ENCODE data around the gene EPHA2. TPM values are rescaled to one million over a fixed set of nuclear protein-coding genes. Genes with fewer than 3 reads are reported as not detected.

The EPHA2 gene
- total and polyA plus RNA-seq, 8 donors, result 6.5 to 17.1 (median 11.0) TPM

GRCh38 chr1:16138772-16139221 lies 17.1 kb downstream of the EPHA2 start:
- H3K36me3 ChIP-seq, result peaks cover 0 to 37% (median 14%) of the 10 kb centered on the region in 3 donors
- H3K27me3 ChIP-seq, result no peaks in the 10 kb centered on the region
- H3K9me3 ChIP-seq, result no peaks in the 10 kb centered on the region
- intact Hi-C loops (cut with DNase I), result no loop called here
- 75 to 78% methylated on average over 9 of the region's 9 CpGs for WGBS, 2 donors
- H3K4me3 ChIP-seq, result no peak overlapping the region
- H3K4me1 ChIP-seq, result peaks cover 5 to 9% (median 6%) of the 10 kb centered on the region in 3 donors
- FAIRE-seq (no peak), DNase-seq (peak in 1 of 6 donors; percentile 46), ATAC-seq (no peak)
- peak overlapping the region in 1 of 4 donors; percentile 22 for H3K27ac ChIP-seq
- TF ChIP-seq CTCF (IDR thresholded peaks at IDR 0.05), result no peak

- Histone ChIP-seq H3K9me3 (no peaks in the 10 kb centered on the region), H3K36me3 (peaks cover 0 to 45% (median 14%) of the 10 kb centered on the region in 3 donors), H3K27me3 (no peaks in the 10 kb centered on the region), H3K4me1 (peaks cover 0 to 5% (median 0%) of the 10 kb centered on the region in 3 donors), H3K4me3 (no peak overlapping the region), H3K27ac (no peak overlapping the region)
- DNase-seq (peak in 1 of 6 donors; percentile 50), FAIRE-seq (no peak), ATAC-seq (no peak)
- WGBS, 2 donors, result 92 to 94% methylated on average over 31 of the region's 31 CpGs
- TF ChIP-seq CTCF (IDR thresholded peaks at IDR 0.05), result no peak
- intact Hi-C loops (cut with DNase I), result no loop called here
Measured at GRCh38 chr1:16137890-16138467, 17.9 kb downstream of the EPHA2 start.

GRCh38 chr1:16135501-16135900 lies 20.4 kb downstream of the EPHA2 start:
- Histone ChIP-seq H3K4me1 (no peaks in the 10 kb centered on the region), H3K4me3 (no peak overlapping the region), H3K36me3 (peaks cover 0 to 62% (median 17%) of the 10 kb centered on the region in 3 donors), H3K27me3 (no peaks in the 10 kb centered on the region), H3K9me3 (no peaks in the 10 kb centered on the region), H3K27ac (no peak overlapping the region)
- ATAC-seq (no peak), DNase-seq (peak in 1 of 6 donors; percentile 22), FAIRE-seq (no peak)
- intact Hi-C loops (cut with DNase I), result no loop called here
- 93 to 97% methylated on average over 12 of the region's 12 CpGs for WGBS, 2 donors
- no peak for TF ChIP-seq CTCF (IDR thresholded peaks at IDR 0.05)

GRCh38 chr1:16134906-16135305 lies 21.0 kb downstream of the EPHA2 start:
- H3K36me3 ChIP-seq, result peaks cover 0 to 68% (median 21%) of the 10 kb centered on the region in 3 donors
- no peak for TF ChIP-seq CTCF (IDR thresholded peaks at IDR 0.05)
- no peak for ATAC-seq
- H3K4me3 ChIP-seq, result no peak overlapping the region
- no peaks in the 10 kb centered on the region for H3K9me3 ChIP-seq
- H3K4me1 ChIP-seq, result no peaks in the 10 kb centered on the region
- intact Hi-C loops (cut with DNase I), result no loop called here
- H3K27ac ChIP-seq, result no peak overlapping the region
- no peak for FAIRE-seq
- 95 to 96% methylated on average over 16 of the region's 16 CpGs for WGBS, 2 donors
- DNase-seq, result peak in 1 of 6 donors; percentile 71
- H3K27me3 ChIP-seq, result no peaks in the 10 kb centered on the region

- Histone ChIP-seq H3K4me1 (no peaks in the 10 kb centered on the region), H3K4me3 (no peak overlapping the region), H3K27ac (no peak overlapping the region), H3K9me3 (no peaks in the 10 kb centered on the region), H3K27me3 (no peaks in the 10 kb centered on the region), H3K36me3 (peaks cover 0 to 75% (median 25%) of the 10 kb centered on the region in 3 donors)
- DNase-seq (peak in 1 of 6 donors; percentile 28), FAIRE-seq (no peak), ATAC-seq (no peak)
- WGBS, 2 donors, result 90 to 93% methylated on average over 33 of the region's 33 CpGs
- no peak for TF ChIP-seq CTCF (IDR thresholded peaks at IDR 0.05)
- intact Hi-C loops (cut with DNase I), result no loop called here
Measured at GRCh38 chr1:16134066-16134801, 21.6 kb downstream of the EPHA2 start.

Measured in pancreas (tissue), 10 donors.